IMR-90 (cell line): ENCODE data around the gene LAMA2. TPM values are rescaled to one million over a fixed set of nuclear protein-coding genes. Genes with fewer than 3 reads are reported as not detected.

ENCODE experiments used
- ATAC-seq: fragments of 200-7000 bp; cut with Tn5 transposase; 2 replicates; pipeline ENCODE4 v1.9.1; 2020; ENCODE audit warnings: low read depth, mild to moderate bottlenecking, moderate library complexity
- BruUV-seq: library from RNA; stranded (reverse); fragments of 400-500 nt; replicated peaks from 2 replicates; lab custom pipeline; 2021; lab: Mats Ljungman, UMichigan
- CTCF ChIA-PET: fragments of 300-600 bp; formaldehyde crosslinking; extraction: SDS; loops from one replicate; lab custom pipeline; 2021; ENCODE audit warnings: antibody characterized with exemption; lab: Yijun Ruan, JAX
- POLR2A ChIA-PET: fragments of 300-600 bp; sonication (Branson Sonifier 250); formaldehyde crosslinking; loops from one replicate; lab custom pipeline; 2022; ENCODE audit warnings: antibody characterized with exemption; ENCODE audit not compliant: unreplicated experiment; lab: Charles Lee
- DNase-seq: peaks from one replicate; pipeline ENCODE4 v3.0.0; 2013
- H2AFZ ChIP-seq: replicated peaks from 2 replicates; pipeline ENCODE3; 2013; ENCODE audit warnings: low read length, mild to moderate bottlenecking; ENCODE audit not compliant: poor library complexity
- H2AK5ac ChIP-seq: 2 replicates; pipeline ENCODE4 v1.6.1; 2013; ENCODE audit warnings: low read depth, low read length, inconsistent platforms
- H2AK9ac ChIP-seq: replicated peaks from 2 replicates; pipeline ENCODE3; 2013; ENCODE audit warnings: mild to moderate bottlenecking, low read depth, low read length, moderate library complexity; ENCODE audit not compliant: poor library complexity
- H2BK120ac ChIP-seq: 2 replicates; pipeline ENCODE4 v1.6.1; 2013; ENCODE audit warnings: low read depth, low read length, inconsistent platforms
- H2BK15ac ChIP-seq: 3 replicates; pipeline ENCODE4 v1.6.1; 2013; ENCODE audit warnings: low read depth, low read length, inconsistent platforms
- H2BK20ac ChIP-seq: 2 replicates; pipeline ENCODE4 v1.6.1; 2013; ENCODE audit warnings: low read depth, mild to moderate bottlenecking, inconsistent platforms, low read length, moderate library complexity
- H2BK5ac ChIP-seq: 2 replicates; pipeline ENCODE4 v1.6.1; 2013; ENCODE audit warnings: mild to moderate bottlenecking, low read depth, low read length, inconsistent platforms; ENCODE audit not compliant: poor library complexity, severe bottlenecking
- H3K14ac ChIP-seq: replicated peaks from 2 replicates; pipeline ENCODE4 v1.6.1; 2013; ENCODE audit warnings: low read depth, low read length, inconsistent platforms
- H3K18ac ChIP-seq: 2 replicates; pipeline ENCODE4 v1.6.1; 2013; ENCODE audit warnings: low read depth, low read length, control low read depth
- H3K23ac ChIP-seq: 2 replicates; pipeline ENCODE4 v1.6.1; 2013; ENCODE audit warnings: low read depth, low read length, inconsistent platforms
- H3K27ac ChIP-seq: 2 replicates; pipeline ENCODE4 v1.5.1; 2013; ENCODE audit warnings: mild to moderate bottlenecking, control low read depth, low read length; ENCODE audit not compliant: insufficient read depth
- H3K27me3 ChIP-seq: 2 replicates; pipeline ENCODE4 v1.6.1; 2013; ENCODE audit warnings: low read length; ENCODE audit not compliant: control insufficient read depth, insufficient read depth
- H3K36me3 ChIP-seq: 2 replicates; pipeline ENCODE4 v1.6.1; 2013; ENCODE audit warnings: low read length, mixed read lengths; ENCODE audit not compliant: control insufficient read depth, insufficient read depth
- H3K4ac ChIP-seq: 2 replicates; pipeline ENCODE4 v1.6.1; 2013; ENCODE audit warnings: low read depth, low read length, inconsistent platforms
- H3K4me1 ChIP-seq: 2 replicates; pipeline ENCODE4 v1.6.1; 2013; ENCODE audit warnings: low read length, mixed read lengths; ENCODE audit not compliant: control insufficient read depth, insufficient read depth
- H3K4me2 ChIP-seq: 2 replicates; pipeline ENCODE4 v1.6.1; 2013; ENCODE audit warnings: low read depth, mild to moderate bottlenecking, control low read depth, low read length, moderate library complexity
- H3K4me3 ChIP-seq: 2 replicates; pipeline ENCODE4 v1.5.1; 2013; ENCODE audit warnings: low read depth, mild to moderate bottlenecking, control low read depth, low read length, moderate library complexity; ENCODE audit not compliant: insufficient read depth
- H3K56ac ChIP-seq: 2 replicates; pipeline ENCODE4 v1.6.1; 2013; ENCODE audit warnings: low read length, inconsistent platforms; ENCODE audit not compliant: insufficient read depth; ENCODE audit errors: extremely low read depth
- H3K79me1 ChIP-seq, 2 experiments: 2 replicates each; pipeline ENCODE4 v1.6.1; 2013; ENCODE audit warnings: low read length in 2 of 2, inconsistent platforms in 1 of 2, low read depth in 1 of 2
- H3K9ac ChIP-seq: 2 replicates; pipeline ENCODE4 v1.6.1; 2013; ENCODE audit warnings: low read depth, low read length, control low read depth
- H3K9me1 ChIP-seq: 2 replicates; pipeline ENCODE4 v1.6.1; 2013; ENCODE audit warnings: low read length, inconsistent platforms; ENCODE audit not compliant: insufficient read depth
- H3K9me3 ChIP-seq: 2 replicates; pipeline ENCODE4 v1.6.1; 2013; ENCODE audit warnings: low read length; ENCODE audit not compliant: control insufficient read depth, insufficient read depth
- H4K20me1 ChIP-seq: 2 replicates; pipeline ENCODE4 v1.6.1; 2013; ENCODE audit warnings: low read length, inconsistent platforms; ENCODE audit not compliant: insufficient read depth
- H4K5ac ChIP-seq: 2 replicates; pipeline ENCODE4 v1.6.1; 2013; ENCODE audit warnings: mild to moderate bottlenecking, low read depth, low read length, control low read depth
- H4K8ac ChIP-seq, 2 experiments: 2 replicates each; pipeline ENCODE4 v1.6.1; 2013; ENCODE audit warnings: low read depth in 2 of 2, low read length in 2 of 2, control low read depth in 1 of 2, inconsistent platforms in 1 of 2
- H4K91ac ChIP-seq: 2 replicates; pipeline ENCODE4 v1.6.1; 2013; ENCODE audit warnings: low read depth, low read length, inconsistent platforms; ENCODE audit not compliant: insufficient read depth
- BHLHE40 ChIP-seq: fragments of 150-350 bp; IDR thresholded peaks from 2 replicates; pipeline ENCODE4 v1.6.1; 2016; ENCODE audit warnings: mild to moderate bottlenecking, low read depth, low read length
- CEBPB ChIP-seq: IDR thresholded peaks from 2 replicates; pipeline ENCODE4 v1.6.1; 2012; ENCODE audit warnings: low read depth, low read length, improper control_type of control experiment
- CHD1 ChIP-seq: IDR thresholded peaks from 2 replicates; pipeline ENCODE4 v1.6.1; 2012; ENCODE audit warnings: low read depth, low read length, improper control_type of control experiment
- CTCF ChIP-seq: conservative IDR thresholded peaks from 2 replicates; pipeline ENCODE4 v1.5.1; 2012; ENCODE audit warnings: mild to moderate bottlenecking, low read depth, low read length, improper control_type of control experiment
- ELK1 ChIP-seq: fragments of 150-350 bp; IDR thresholded peaks from 2 replicates; pipeline ENCODE4 v1.6.1; 2016; ENCODE audit warnings: low read depth, mild to moderate bottlenecking, low read length, moderate library complexity, borderline replicate concordance
- FOS ChIP-seq: fragments of 150-350 bp; IDR thresholded peaks from 2 replicates; pipeline ENCODE4 v1.6.1; 2016; ENCODE audit warnings: low read depth, low read length
- MAFK ChIP-seq: IDR thresholded peaks from 2 replicates; pipeline ENCODE4 v1.6.1; 2012; ENCODE audit warnings: low read depth, low read length, improper control_type of control experiment
- MAZ ChIP-seq: IDR thresholded peaks from 2 replicates; pipeline ENCODE4 v1.6.1; 2012; ENCODE audit warnings: low read depth, mild to moderate bottlenecking, low read length, improper control_type of control experiment, moderate library complexity, borderline replicate concordance
- RAD21 ChIP-seq: IDR thresholded peaks from 2 replicates; pipeline ENCODE4 v1.6.1; 2012; ENCODE audit warnings: low read length, improper control_type of control experiment
- RCOR1 ChIP-seq: IDR thresholded peaks from 2 replicates; pipeline ENCODE4 v1.6.1; 2012; ENCODE audit warnings: mild to moderate bottlenecking, low read length, improper control_type of control experiment; ENCODE audit not compliant: insufficient replicate concordance
- RFX5 ChIP-seq: IDR thresholded peaks from 2 replicates; pipeline ENCODE4 v1.8.0; 2012; ENCODE audit warnings: low read depth, mild to moderate bottlenecking, low read length, moderate library complexity
- SMC3 ChIP-seq: fragments of 150-350 bp; IDR thresholded peaks from 2 replicates; pipeline ENCODE4 v1.6.1; 2016; ENCODE audit warnings: low read depth, mild to moderate bottlenecking, antibody characterized with exemption, low read length, moderate library complexity
- USF2 ChIP-seq: fragments of 150-350 bp; IDR thresholded peaks from 2 replicates; pipeline ENCODE4 v1.6.1; 2017; ENCODE audit warnings: mild to moderate bottlenecking, antibody characterized with exemption, low read length, low read depth
- WGBS, 2 experiments: methylation state at CpG; one replicate each; pipeline versions ENCODE4 v1.1.5 to v1.1.7; 2013; ENCODE audit warnings: missing lambda C conversion rate in 2 of 2; ENCODE audit not compliant: insufficient read length in 1 of 2; ENCODE audit errors: extremely low coverage in 2 of 2; 5-methylcytosine and 5-hydroxymethylcytosine counted together
- dilution Hi-C: fragments of 300-500 bp; cut with HindIII; formaldehyde crosslinking; loops from one replicate; pipeline ENCODE4 v1.14.3; 2018; ENCODE audit warnings: low sequenced_read_pairs; ENCODE audit not compliant: unreplicated experiment
- in situ Hi-C: fragments of 300-500 bp; cut with MboI; formaldehyde crosslinking; loops from 3 replicates; pipeline ENCODE4 v1.14.3; 2019; ENCODE audit warnings: low sequenced_read_pairs, inconsistent platforms, mixed read lengths
- intact Hi-C: fragments of 100-400 bp; cut with micrococcal nuclease; formaldehyde crosslinking; loops from 2 replicates; pipeline ENCODE4 v1.10.0; 2022
- polyA plus RNA-seq, 3 experiments: library from polyadenylated mRNA; depleted of rRNA; stranded (reverse); fragments of >200 nt; gene quantifications; 2 replicates each; pipeline ENCODE4 v1.2.3, GENCODE V29; 2012; ENCODE audit warnings: low replicate concordance in 1 of 3
- total RNA-seq: library from RNA; depleted of rRNA; stranded (reverse); fragments of >200 nt; gene quantifications from 2 replicates; pipeline ENCODE4 v1.2.3, GENCODE V29; 2012

LAMA2 gene
- total and polyA plus RNA-seq, 2 of the 4 experiments (the other 2 are of a cell fraction), result 9.9 to 13.3 TPM

GRCh38 chr6:129110690-129111343 is 227.9 kb downstream of the LAMA2 start:
- Histone ChIP-seq H4K91ac (no peak overlapping the region), H2BK5ac (peak overlapping the region; percentile 41), H3K9me1 (no peaks in the 10 kb centered on the region), H3K18ac (peak overlapping the region; percentile 7; the same call in 1 of the 2 replicates), H3K23ac (no peak overlapping the region), H3K4ac (no peak overlapping the region), H3K79me1 (no peaks in the 10 kb centered on the region), H3K4me2 (no peak overlapping the region), H2AFZ (no peak overlapping the region), H3K27ac (no peak overlapping the region), H3K4me1 (no peaks in the 10 kb centered on the region), H3K9me3 (no peaks in the 10 kb centered on the region), H2BK20ac (no peak overlapping the region), H3K4me3 (no peak overlapping the region), H2BK120ac (no peak overlapping the region), H4K20me1 (no peaks in the 10 kb centered on the region), H2AK5ac (no peak overlapping the region), H2AK9ac (no peak overlapping the region), H3K27me3 (no peaks in the 10 kb centered on the region), H3K56ac (no peak overlapping the region), H4K8ac (no peak overlapping the region), H3K14ac (no peak overlapping the region), H3K36me3 (no peaks in the 10 kb centered on the region), H2BK15ac (no peak overlapping the region), H4K5ac (no peak overlapping the region), H3K9ac (no peak overlapping the region)
- POLR2A ChIA-PET, result no interaction called here
- dilution Hi-C loops, result no loop called here
- in situ Hi-C loops, result no loop called here
- WGBS, 2 experiments, result no CpG with 5 or more reads among the region's 1 CpG
- DNase-seq, result peak; percentile 16
- intact Hi-C loops, result no loop called here
- BruUV-seq, result no TSS peak
- no peak for TF ChIP-seq CTCF
- TF ChIP-seq FOS, result no peak
- TF ChIP-seq MAZ, result no peak
- no peak for TF ChIP-seq SMC3
- no peak for TF ChIP-seq BHLHE40
- TF ChIP-seq USF2, result no peak
- TF ChIP-seq RCOR1, result no peak
- TF ChIP-seq ELK1, result no peak
- no peak for TF ChIP-seq RAD21
- TF ChIP-seq RFX5, result no peak
- no peak for TF ChIP-seq MAFK
- no peak for TF ChIP-seq CEBPB
- no peak for TF ChIP-seq CHD1
- CTCF ChIA-PET, result no interaction called here
- peak; percentile 65 for ATAC-seq
